HepG2 (cell line): Measurements from ENCODE around the gene PSMA7. TPM values are rescaled to one million over a fixed set of nuclear protein-coding genes. Genes with fewer than 3 reads are reported as not detected.

Experiments
- ARID4A ChIP-seq: sonication (generic); formaldehyde crosslinking; IDR thresholded peaks from 2 replicates; pipeline ENCODE4 v1.5.0; 2020; ENCODE audit warnings: mild to moderate bottlenecking, missing genetic modification reagents, borderline replicate concordance
- HDAC2 ChIP-seq: sonication (generic); formaldehyde crosslinking; IDR thresholded peaks from 2 replicates; pipeline ENCODE4 v1.4.0; 2020; ENCODE audit warnings: missing genetic modification reagents
- HNF4A ChIP-seq: sonication (generic); formaldehyde crosslinking; IDR thresholded peaks from 2 replicates; pipeline ENCODE4 v1.4.0; 2020; ENCODE audit warnings: missing genetic modification reagents
- HNRNPUL1 ChIP-seq: fragments of 200-400 bp; formaldehyde crosslinking; IDR thresholded peaks from 2 replicates; pipeline ENCODE4 v1.6.1; 2017; ENCODE audit warnings: low read depth, mild to moderate bottlenecking, low read length, moderate library complexity
- HOXA9 ChIP-seq: sonication (generic); formaldehyde crosslinking; IDR thresholded peaks from 2 replicates; pipeline ENCODE4 v1.8.1; 2022; ENCODE audit warnings: missing genetic modification reagents, mild to moderate bottlenecking, moderate library complexity, borderline replicate concordance
- KLF15 ChIP-seq: sonication (generic); formaldehyde crosslinking; IDR thresholded peaks from 2 replicates; pipeline ENCODE4 v1.8.1; 2023; ENCODE audit warnings: borderline replicate concordance, mild to moderate bottlenecking, inconsistent platforms, missing genetic modification reagents, mixed read lengths
- MAFF ChIP-seq: IDR thresholded peaks from 2 replicates; pipeline ENCODE4 v1.6.1; 2011; ENCODE audit warnings: low read depth, low read length, improper control_type of control experiment
- MBD4 ChIP-seq: IDR thresholded peaks from 2 replicates; pipeline ENCODE4 v1.6.1; 2012; ENCODE audit warnings: low read length, inconsistent platforms, borderline replicate concordance
- MED1 ChIP-seq: sonication (generic); formaldehyde crosslinking; IDR thresholded peaks from 2 replicates; pipeline ENCODE4 v1.4.0; 2020; ENCODE audit warnings: missing genetic modification reagents
- POGZ ChIP-seq: sonication (generic); formaldehyde crosslinking; IDR thresholded peaks from 2 replicates; pipeline ENCODE4 v1.4.0; 2020; ENCODE audit warnings: mild to moderate bottlenecking, missing genetic modification reagents
- SOX5 ChIP-seq: IDR thresholded peaks from 2 replicates; pipeline ENCODE4 v1.6.1; 2016; ENCODE audit warnings: borderline replicate concordance
- TGIF2 ChIP-seq: IDR thresholded peaks from 2 replicates; pipeline ENCODE4 v1.6.1; 2016; ENCODE audit warnings: control low read depth, missing compliant biosample characterization
- ZBTB34 ChIP-seq: sonication (generic); formaldehyde crosslinking; IDR thresholded peaks from 2 replicates; pipeline ENCODE4 v1.8.0; 2022; ENCODE audit warnings: mild to moderate bottlenecking, missing genetic modification reagents
- ZBTB42 ChIP-seq: sonication (generic); formaldehyde crosslinking; IDR thresholded peaks from 2 replicates; pipeline ENCODE4 v1.5.0; 2020; ENCODE audit warnings: mild to moderate bottlenecking, missing genetic modification reagents
- ZBTB46 ChIP-seq: sonication (generic); formaldehyde crosslinking; IDR thresholded peaks from 2 replicates; pipeline ENCODE4 v1.4.0; 2020; ENCODE audit warnings: mild to moderate bottlenecking, missing genetic modification reagents, borderline replicate concordance
- ZNF503 ChIP-seq: sonication (generic); formaldehyde crosslinking; IDR thresholded peaks from 2 replicates; pipeline ENCODE4 v1.4.0; 2020; ENCODE audit warnings: missing genetic modification reagents
- ZNF704 ChIP-seq: sonication (generic); formaldehyde crosslinking; IDR thresholded peaks from 2 replicates; pipeline ENCODE4 v1.8.1; 2023; ENCODE audit warnings: mild to moderate bottlenecking, inconsistent platforms, moderate library complexity, missing genetic modification reagents, borderline replicate concordance
- ZNF780A ChIP-seq: sonication (generic); formaldehyde crosslinking; IDR thresholded peaks from 2 replicates; pipeline ENCODE4 v1.8.0; 2022; ENCODE audit warnings: mild to moderate bottlenecking, missing genetic modification reagents, moderate library complexity
- ZSCAN29 ChIP-seq: sonication (generic); formaldehyde crosslinking; conservative IDR thresholded peaks from 2 replicates; pipeline ENCODE4 v1.4.0; 2020; ENCODE audit warnings: mild to moderate bottlenecking, missing genetic modification reagents
- polyA plus RNA-seq, 8 experiments: library from polyadenylated mRNA; depleted of rRNA in 3 of 8; stranded (reverse) in 7 of 8; unstranded in 1 of 8; fragments of >200 nt; fragmentation: Illumina TruSeq in 4 of 8; extraction: Trizol in 4 of 8; gene quantifications; 2 replicates each; pipeline versions ENCODE4 v1.2.1 to v1.2.3, GENCODE V29; 2011 to 2016; ENCODE audit warnings: low read depth in 4 of 8, missing spikeins in 1 of 8, mixed read lengths in 1 of 8; ENCODE audit not compliant: insufficient read depth in 1 of 8
- total RNA-seq, 5 experiments: library from RNA; depleted of rRNA; stranded (reverse); fragments of >200 nt; fragmentation: Illumina TruSeq; extraction: Trizol; gene quantifications; 2 replicates each; pipeline ENCODE4 v1.2.3, GENCODE V29; 2016; ENCODE audit warnings: low read depth in 1 of 5

PSMA7 gene
- total and polyA plus RNA-seq, 2 of the 13 experiments (the other 11 are each of a cell fraction or from before 2014, with no cell fraction given), result 531 to 631 TPM

GRCh38 chr20:62142252-62143080 lies 728 bp downstream of the PSMA7 start (continued):
- no peak; the same call in 1 of the 2 replicates for TF ChIP-seq ARID4A (CRISPR knock-in tag)
- TF ChIP-seq ZBTB46 (CRISPR knock-in tag), result no peak
- no peak for TF ChIP-seq ZBTB34 (CRISPR knock-in tag)
- TF ChIP-seq MAFF, result no peak
- no peak for TF ChIP-seq ZNF780A (CRISPR knock-in tag)
- TF ChIP-seq MBD4, result no peak
- no peak for TF ChIP-seq POGZ (CRISPR knock-in tag)
- TF ChIP-seq HOXA9 (CRISPR knock-in tag), result no peak
- no peak for TF ChIP-seq KLF15 (CRISPR knock-in tag)
- no peak for TF ChIP-seq ZSCAN29 (CRISPR knock-in tag)
- no peak for TF ChIP-seq ZBTB42 (CRISPR knock-in tag)
- no peak for TF ChIP-seq ZNF503 (CRISPR knock-in tag)
- no peak; the same call in 1 of the 2 replicates for TF ChIP-seq MED1 (CRISPR knock-in tag)
- no peak for TF ChIP-seq HNRNPUL1
- no peak for TF ChIP-seq TGIF2 (CRISPR knock-in tag)
- no peak for TF ChIP-seq ZNF704 (CRISPR knock-in tag)
- TF ChIP-seq SOX5, result no peak
- TF ChIP-seq HDAC2, result no peak
- TF ChIP-seq HNF4A (CRISPR knock-in tag), result no peak
